Activated CD8-positive, alpha-beta memory T cell treated with anti-CD3 and anti-CD28 coated beads for 36 hours (primary cell): ENCODE results near the gene EXOC6B. TPM values are rescaled to one million over a fixed set of nuclear protein-coding genes. Genes with fewer than 3 reads are reported as not detected.

Source experiments
- CTCF ChIA-PET: fragments of 350-600 bp; sonication (Branson Sonifier 250); formaldehyde crosslinking; loops from one replicate; lab custom pipeline; 2021; ENCODE audit warnings: antibody characterized with exemption; lab: Charles Lee
- POLR2A ChIA-PET: fragments of 350-600 bp; sonication (Branson Sonifier 250); formaldehyde crosslinking; loops from one replicate; lab custom pipeline; 2021; ENCODE audit warnings: antibody characterized with exemption; lab: Charles Lee
- total RNA-seq, 2 experiments: library from RNA; stranded (reverse); gene quantifications; one replicate each; pipeline ENCODE4 v1.2.3, GENCODE V29; 2021

The EXOC6B gene
- total RNA-seq, 2 experiments from 2014 or later: 7.0 to 7.8 TPM

GRCh38 chr2:72276876-72277275 lies 549.0 kb downstream of the EXOC6B start:
- POLR2A ChIA-PET: no interaction called here
- CTCF ChIA-PET: no interaction called here

GRCh38 chr2:72276356-72276755 lies 549.5 kb downstream of the EXOC6B start:
- CTCF ChIA-PET: no interaction called here
- POLR2A ChIA-PET: no interaction called here

GRCh38 chr2:72275084-72275483 lies 550.7 kb downstream of the EXOC6B start:
- ChIA-PET CTCF (no interaction called here), POLR2A (no interaction called here)

GRCh38 chr2:72274380-72274797 lies 551.4 kb downstream of the EXOC6B start:
- ChIA-PET CTCF (no interaction called here), POLR2A (no interaction called here)

GRCh38 chr2:72273384-72273783 lies 552.4 kb downstream of the EXOC6B start:
- ChIA-PET POLR2A (no interaction called here), CTCF (no interaction called here)

- ChIA-PET CTCF (no interaction called here), POLR2A (no interaction called here)
Measured at GRCh38 chr2:72271766-72272641, 553.8 kb downstream of the EXOC6B start.

- ChIA-PET CTCF (no interaction called here), POLR2A (no interaction called here)
Measured at GRCh38 chr2:72271276-72271614, 554.6 kb downstream of the EXOC6B start.

GRCh38 chr2:72270556-72271275 lies 555.1 kb downstream of the EXOC6B start:
- ChIA-PET POLR2A (no interaction called here), CTCF (no interaction called here)

- CTCF ChIA-PET: no interaction called here
- POLR2A ChIA-PET: no interaction called here
Measured at GRCh38 chr2:72263776-72264060, 562.1 kb downstream of the EXOC6B start.

- ChIA-PET CTCF (no interaction called here), POLR2A (no interaction called here)
Measured at GRCh38 chr2:72263043-72263775, 562.6 kb downstream of the EXOC6B start.

GRCh38 chr2:72261076-72261475 lies 564.8 kb downstream of the EXOC6B start:
- ChIA-PET POLR2A (no interaction called here), CTCF (no interaction called here)

- ChIA-PET POLR2A (no interaction called here), CTCF (no interaction called here)
Measured at GRCh38 chr2:72255540-72255939, 570.3 kb downstream of the EXOC6B start.

- POLR2A ChIA-PET: no interaction called here
- CTCF ChIA-PET: no interaction called here
Measured at GRCh38 chr2:72254831-72255451, 570.9 kb downstream of the EXOC6B start.

- POLR2A ChIA-PET: no interaction called here
- CTCF ChIA-PET: no interaction called here
Measured at GRCh38 chr2:72238311-72238710, 587.5 kb downstream of the EXOC6B start.

GRCh38 chr2:72237549-72237948 lies 588.3 kb downstream of the EXOC6B start:
- CTCF ChIA-PET: no interaction called here
- POLR2A ChIA-PET: no interaction called here

- ChIA-PET CTCF (no interaction called here), POLR2A (no interaction called here)
Measured at GRCh38 chr2:72236445-72237067, 589.3 kb downstream of the EXOC6B start.

- ChIA-PET CTCF (interaction anchor here (0.9 kb wide), 1 partner anchor 14 kb away, joined by 3 read pairs; no protein-coding TSS in a partner anchor), POLR2A (no interaction called here)
Measured at GRCh38 chr2:72235497-72236415, 590.1 kb downstream of the EXOC6B start.

GRCh38 chr2:72233211-72233610 lies 592.6 kb downstream of the EXOC6B start:
- POLR2A ChIA-PET: no interaction called here
- CTCF ChIA-PET: no interaction called here
